NCI-H82 treated with DMSO at 0.1 percent for 48 hours (cell line): ENCODE measurements around the gene PLEKHG5.
"Not testable (repeated sequence)": the region's sequence is repeated elsewhere in the genome, so short reads cannot be mapped to it uniquely, and the experiment has no call there.

Experiments used
- DNase-seq: peaks from one replicate; lab custom pipeline; 2025; ENCODE audit not compliant: unreplicated experiment; lab: John Stamatoyannopoulos, UW

Gene PLEKHG5

DNA sequence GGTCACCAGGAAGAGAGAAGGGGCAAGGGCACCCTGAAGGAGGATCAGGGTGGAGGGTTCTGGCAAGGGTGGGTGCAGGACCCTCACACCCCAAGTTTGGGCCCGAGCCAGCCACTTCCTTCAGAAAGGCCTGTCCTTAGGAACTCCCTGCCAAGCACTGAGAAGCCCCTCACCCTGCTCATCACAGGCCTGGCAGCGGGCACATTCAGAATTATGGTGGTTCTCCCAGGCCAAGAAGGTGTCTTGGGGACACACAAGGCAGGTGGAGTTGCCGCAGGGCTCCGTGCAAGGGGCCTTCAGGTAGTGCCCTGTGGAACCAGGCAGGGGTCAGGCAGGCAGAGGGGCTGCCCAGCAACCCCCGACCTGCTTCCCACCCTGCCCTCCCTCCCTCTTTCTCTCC is 26.6 kb downstream of the PLEKHG5 start:
- DNase-seq, result no peak

GRCh38 chr1:6464514-6464836 is 27.0 kb downstream of the PLEKHG5 start:
- no peak for DNase-seq

GRCh38 chr1:6463120-6463412 is 28.4 kb downstream of the PLEKHG5 start:
- DNase-seq, result no peak

DNA sequence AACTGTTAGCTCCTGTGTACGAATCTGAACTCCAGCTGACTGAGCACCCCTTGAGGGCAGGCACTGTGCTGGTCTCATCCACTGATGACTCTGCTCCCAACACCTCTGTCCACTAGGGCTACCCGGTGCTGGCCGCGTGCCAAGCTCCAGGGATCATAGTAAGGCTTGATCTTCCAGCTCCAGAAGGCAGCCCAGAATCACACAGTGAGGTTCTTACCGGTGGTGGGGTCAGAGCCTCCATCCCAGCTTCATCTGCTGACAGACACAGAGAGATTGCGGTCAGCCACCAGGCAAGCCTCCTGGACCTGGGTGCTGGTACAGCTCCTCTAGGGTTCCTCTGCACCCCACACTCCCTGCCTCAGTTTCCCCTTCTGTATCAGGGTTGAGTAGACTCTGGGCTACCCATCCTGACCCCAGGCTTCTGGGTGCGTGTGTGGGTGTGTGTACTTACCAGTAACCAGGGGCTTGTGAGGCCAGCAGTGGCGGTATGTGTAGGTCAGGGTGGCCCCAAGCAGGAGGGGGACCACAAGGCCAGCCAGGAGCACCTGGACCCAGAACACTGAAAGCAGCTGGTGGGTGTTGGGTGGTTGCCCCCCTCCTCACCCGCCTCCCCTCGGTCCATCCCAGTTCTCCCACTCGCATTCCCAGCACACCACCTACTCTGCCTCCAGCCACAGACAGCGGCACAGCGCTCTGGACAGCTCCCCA is 28.9 kb downstream of the PLEKHG5 start:
- no peak for DNase-seq

DNA sequence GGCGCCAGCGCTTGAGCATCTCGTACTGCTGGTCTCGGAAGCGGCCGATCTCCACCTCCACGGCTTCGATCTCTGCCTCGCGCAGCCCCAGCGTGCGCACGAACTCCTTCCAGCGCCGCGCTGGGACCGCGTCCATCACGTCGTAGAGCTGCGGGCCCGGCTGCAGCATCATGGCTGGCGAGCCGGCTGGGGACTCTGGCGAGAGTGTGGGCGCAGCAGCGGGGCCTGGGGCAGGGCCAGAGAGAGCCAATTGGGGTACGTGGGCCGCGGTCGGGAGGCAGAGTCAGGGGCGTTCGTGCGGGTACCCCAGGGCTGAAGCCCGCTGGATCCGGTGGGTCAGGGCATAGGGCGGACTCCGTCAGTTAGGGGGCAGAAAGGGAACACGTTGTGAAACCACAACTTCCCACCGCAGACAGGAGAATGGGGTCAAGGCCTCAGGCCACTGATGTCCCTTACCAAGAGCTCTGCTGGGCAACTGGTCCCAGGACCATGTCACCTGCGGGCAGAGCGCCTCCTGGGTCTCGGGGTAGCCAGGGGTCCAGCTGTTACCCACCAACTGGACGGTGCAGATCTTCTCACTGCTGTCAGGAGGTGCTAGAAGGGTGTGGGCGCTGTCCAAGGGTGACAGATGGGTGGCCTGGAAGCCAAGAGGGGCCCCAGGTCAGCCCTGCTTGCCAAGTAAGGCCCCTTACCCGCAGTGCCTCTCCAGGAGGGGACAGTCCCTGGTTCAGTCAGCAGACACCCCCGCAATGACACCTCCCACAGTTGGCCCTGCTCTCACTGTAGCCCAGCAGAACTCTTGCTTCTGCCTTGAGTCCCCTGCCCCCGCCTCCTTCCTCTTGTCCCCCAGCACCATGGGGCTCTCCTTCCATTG is 29.7 kb downstream of the PLEKHG5 start:
- no peak for DNase-seq

DNA sequence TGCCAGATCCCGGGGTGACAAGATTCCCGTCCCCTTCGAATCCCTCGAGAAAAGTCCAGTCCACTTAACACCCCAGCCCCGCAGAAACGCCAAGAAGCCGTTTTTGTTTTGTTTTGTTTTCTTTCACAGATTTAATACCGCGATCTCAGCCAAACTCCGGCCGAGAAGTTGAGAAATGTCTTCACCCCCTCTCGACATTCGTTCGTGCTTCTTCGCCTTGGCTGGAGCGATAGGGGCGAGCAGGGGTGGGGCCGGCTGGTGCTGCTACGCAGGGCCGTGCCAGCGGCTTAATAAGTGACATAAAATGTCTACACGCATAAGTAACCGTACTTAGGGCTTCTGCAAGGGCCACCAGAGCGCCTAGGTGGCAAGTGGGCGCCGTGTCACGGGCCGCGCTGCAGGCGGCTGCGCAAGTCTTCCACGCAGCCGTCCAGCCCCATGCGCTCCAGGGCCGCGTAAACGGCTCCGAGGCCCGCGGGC is 30.4 kb downstream of the PLEKHG5 start:
- DNase-seq, result no peak

DNA sequence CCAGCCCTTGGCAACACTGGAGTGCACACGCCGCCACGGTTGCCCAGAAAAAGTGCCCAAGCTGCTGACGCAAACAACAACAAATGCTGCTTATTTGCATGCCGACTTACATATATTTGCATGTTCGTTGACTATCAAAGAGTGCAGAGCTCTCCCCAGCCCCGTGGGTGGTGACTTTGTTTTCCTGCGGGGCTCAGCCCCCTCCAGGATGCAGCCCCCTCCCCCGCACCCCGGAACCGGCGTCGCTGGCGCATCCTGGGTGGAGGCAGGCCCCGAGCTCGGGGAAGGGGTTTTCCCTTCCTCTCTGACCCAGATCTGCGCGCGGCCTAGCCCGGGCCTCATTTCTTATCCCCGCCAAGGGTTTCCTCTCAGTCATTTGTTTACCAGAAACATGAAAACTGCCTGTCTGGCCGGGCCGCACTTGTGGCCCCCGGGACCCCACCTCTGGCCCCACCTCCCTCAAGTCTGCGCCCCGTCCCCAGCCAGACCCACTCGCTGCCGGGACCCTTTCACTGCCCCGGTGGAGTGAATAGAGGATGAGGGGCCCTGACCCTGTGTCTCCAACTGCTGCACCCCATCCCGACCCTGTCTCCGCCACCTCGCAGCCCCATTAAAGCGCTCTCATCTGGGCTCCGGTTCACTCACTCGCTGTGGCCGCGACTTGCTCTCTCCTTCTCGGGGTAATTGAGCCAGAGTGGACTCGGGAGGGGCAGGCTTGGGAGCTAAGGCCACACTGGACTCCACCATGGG is 31.0 kb downstream of the PLEKHG5 start:
- DNase-seq, result no peak

DNA sequence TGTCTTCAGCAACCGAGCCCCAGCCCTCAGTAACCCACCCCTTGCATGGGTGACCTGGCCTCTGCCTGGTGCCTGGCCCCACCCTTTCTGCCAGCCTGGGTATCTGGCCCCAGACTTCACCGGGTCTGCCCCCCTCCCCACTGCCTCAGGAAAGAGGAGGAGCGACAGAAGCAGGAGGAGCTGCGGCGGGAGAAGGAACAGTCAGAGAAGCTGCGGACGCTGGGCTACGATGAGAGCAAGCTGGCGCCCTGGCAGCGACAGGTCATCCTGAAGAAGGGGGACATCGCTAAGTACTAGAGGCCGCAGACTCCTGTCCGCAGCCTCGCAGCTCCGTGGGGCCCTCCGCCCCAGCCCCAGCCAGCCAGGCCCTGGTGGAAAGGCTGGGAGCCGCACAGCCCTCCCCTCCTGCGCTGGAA is 31.6 kb downstream of the PLEKHG5 start:
- DNase-seq, result no peak

DNA sequence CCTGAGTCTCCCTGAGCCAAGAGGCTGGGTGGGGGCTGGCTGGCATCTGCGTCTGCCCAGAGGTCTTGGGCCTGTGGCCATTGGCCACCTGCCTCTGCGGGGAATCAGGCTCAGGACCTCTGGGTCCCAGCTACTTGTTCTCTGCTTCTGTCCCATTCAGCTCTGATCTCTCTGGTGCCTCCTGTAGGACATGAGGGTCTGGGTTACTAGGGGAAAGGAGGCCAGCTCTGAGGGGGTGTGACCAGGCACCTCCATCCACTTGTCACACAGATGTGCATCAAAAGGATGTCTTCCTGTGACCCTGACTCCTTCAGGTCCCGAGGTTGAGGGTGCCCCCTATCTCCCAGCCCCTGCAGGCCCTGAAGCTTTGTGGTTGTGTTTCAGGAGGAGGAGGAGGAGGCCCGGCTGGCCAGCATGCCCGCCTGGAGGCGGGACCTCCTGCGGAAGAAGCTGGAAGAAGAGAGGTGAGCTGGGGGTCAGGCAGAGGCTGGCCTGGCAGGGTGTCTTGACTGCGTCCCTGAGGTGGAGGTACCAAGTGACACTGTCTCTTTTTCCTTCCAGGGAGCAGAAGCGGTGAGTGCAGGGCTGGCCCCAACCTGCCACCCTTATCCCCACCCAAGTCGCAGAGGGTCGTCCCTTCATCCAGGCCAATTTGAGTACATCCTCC is 34.5 kb downstream of the PLEKHG5 start:
- no peak for DNase-seq

- DNase-seq, result not testable (repeated sequence)
These were observed 35.5 kb downstream of the PLEKHG5 start for GRCh38 chr1:6455752-6456520.

DNA sequence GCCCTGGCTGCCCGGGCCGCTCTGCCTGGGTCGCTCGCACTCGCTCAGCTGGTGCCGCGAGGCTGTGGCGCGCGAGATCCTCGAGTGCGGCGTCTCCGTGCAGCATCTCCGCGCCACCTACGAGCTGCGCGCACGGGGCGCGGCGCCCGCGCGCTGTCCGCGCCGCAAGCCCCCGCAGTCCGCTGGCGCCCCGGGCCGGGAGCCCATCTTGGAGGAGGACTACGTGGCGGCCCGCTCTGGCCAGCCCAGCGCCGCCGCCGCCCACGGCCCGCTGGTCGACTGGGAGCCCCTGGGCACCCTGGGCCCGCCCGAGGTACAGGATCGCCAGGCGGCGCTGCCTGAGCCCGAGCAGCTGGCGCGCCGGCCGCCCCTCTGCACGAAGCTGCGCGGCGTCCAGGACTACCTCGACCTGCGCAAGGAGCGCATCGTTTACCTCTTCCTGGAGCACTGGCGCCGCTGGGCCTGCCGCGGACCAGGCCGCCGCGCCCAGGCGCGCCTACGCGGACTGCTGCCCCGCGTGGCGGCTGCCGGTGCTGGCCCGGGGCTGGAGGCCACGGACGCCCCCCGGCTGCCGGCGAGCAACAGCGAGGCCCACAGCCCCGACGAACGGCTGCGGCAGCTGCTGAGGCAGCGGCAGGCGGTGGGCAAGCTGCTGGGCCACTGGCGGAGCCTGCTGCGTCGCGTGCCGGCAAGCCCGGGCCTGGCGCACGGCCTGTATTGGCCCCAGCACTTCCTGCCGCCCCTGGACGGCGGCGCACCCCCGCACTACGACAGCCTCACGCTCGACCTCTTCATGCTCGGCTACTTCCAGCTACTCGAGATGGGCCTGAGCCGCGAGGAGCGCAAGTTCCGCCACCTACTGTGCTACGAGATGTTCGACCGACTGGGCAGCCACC is 36.4 kb downstream of the PLEKHG5 start:
- no peak for DNase-seq

- DNase-seq, result not testable (repeated sequence)
These were observed 37.3 kb downstream of the PLEKHG5 start for GRCh38 chr1:6453895-6454855.

DNA sequence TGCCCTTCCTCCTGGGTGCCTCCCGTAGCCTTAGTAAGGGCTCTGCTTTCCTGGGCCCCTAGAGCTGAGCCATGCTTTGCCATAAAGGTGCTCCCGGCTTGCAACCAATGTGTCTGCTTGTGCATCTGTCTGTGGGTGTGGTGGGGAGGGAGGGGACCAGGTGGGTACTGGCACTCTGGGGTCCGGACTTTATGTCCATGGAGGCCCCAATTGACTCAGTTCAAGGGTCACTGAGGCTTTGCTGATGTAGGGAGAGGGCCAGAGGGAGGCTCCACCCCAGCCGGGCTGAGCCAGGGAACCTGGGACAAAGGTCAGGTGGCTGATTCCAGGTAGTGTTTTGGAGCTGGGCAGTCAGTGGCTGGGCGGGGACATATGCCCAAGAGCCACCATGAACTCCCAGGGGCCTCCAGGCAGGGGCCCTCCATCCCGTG is 40.5 kb downstream of the PLEKHG5 start:
- no peak for DNase-seq

DNA sequence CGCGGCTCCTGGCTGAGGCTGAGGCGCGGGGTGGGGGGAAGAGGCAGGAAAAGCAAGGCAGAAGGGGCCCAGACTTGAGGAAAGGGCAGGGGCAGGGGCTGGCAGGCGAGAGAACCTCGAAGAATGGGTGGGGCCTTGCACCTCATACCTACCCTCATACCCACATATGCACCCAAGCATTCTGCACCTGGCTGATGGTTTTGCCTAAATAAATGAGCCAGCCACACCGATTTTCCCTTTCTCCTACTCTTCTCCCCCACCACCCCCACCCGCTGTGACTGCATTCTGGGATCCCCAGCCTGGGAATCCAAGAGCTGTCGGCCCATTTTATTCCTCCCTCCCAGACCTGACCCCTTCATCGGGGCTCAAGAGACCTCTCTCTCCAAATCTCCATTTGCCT is 41.0 kb downstream of the PLEKHG5 start:
- DNase-seq, result not testable (repeated sequence)

DNA sequence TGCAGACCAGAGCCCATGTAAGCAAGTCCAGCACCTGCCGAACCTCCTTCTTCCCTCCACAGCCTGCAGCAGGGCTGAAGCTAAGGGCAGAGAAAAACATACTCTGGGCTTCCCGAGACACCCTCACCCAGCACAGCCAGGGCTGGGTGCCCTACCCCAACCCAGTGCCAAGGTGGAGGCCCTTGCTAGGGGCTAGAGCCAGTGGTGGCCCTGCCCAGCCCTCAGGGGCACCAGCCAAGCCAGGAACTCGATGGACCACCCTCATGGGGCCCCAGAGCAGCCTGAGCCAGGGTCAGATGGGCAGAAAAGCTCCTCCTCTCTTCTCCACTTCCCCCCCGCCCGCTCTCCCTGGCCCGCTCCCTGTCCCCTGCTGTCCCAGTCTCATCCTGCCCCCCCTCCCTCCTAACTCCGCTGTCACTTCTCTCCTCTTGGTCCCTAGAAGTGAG is 41.4 kb downstream of the PLEKHG5 start:
- DNase-seq, result no peak

DNA sequence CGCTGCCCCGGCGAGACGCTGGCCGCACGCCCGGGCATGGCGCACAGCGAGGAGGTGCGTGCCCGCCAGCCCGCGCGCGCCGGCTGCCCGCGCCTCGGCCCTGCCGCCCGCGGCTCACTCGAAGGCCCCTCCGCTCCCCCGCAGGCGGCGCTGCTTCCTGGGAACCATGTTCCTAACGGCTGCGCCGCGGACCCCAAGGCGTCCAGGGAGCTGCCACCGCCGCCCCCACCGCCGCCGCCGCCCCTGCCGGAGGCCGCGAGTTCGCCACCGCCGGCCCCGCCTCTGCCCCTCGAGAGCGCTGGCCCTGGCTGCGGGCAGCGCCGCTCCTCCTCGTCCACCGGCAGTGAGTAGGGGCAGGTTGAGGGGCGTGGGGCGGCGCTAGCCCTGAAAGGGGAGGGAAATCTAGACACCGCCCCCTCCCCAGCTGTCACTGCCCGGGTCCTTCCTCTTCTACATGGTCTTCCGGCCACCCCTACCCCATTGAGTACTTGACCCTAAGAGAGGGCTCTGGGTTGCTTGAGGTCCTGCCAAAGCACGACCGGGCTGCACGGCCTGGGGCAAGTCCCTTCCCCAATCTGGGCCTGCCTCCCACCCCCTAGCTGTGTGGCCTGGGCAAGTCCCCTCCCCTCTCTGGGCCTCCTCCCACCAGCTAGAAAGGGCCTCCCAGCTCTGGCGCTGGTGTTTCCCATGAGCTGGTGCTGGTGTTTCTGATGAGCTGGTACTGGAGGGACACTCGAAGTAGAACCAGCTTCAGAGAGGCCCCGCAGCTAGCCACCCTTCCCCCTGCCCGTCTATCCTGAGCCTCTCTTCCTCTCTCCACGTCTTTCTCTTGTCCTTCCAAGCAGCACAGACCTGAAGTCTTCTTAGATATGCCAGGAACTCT is 42.5 kb downstream of the PLEKHG5 start:
- DNase-seq, result no peak
